DOHH2 (cell line): ENCODE results near the gene POMGNT2.

Source experiments
- H3F3A ChIP-seq: fragments of 200-600 bp; sonication (generic), shearing (Covaris generic); 2 replicates; pipeline ENCODE4 v1.6.0; 2016; ENCODE audit warnings: antibody characterized with exemption, mild to moderate bottlenecking; ENCODE audit not compliant: control insufficient read depth, insufficient read depth
- H3K27ac ChIP-seq: fragments of 200-600 bp; sonication (generic); 2 replicates; pipeline ENCODE4 v1.5.1; 2014; ENCODE audit warnings: low read depth, mild to moderate bottlenecking, low read length, moderate library complexity
- H3K27me3 ChIP-seq: fragments of 200-600 bp; sonication (generic); 2 replicates; pipeline ENCODE4 v1.6.1; 2014; ENCODE audit warnings: mild to moderate bottlenecking, low read length, mixed read lengths; ENCODE audit not compliant: control insufficient read depth
- H3K36me3 ChIP-seq: fragments of 200-600 bp; sonication (generic); 2 replicates; pipeline ENCODE4 v1.6.1; 2014; ENCODE audit warnings: mild to moderate bottlenecking, low read length, moderate library complexity, mixed read lengths; ENCODE audit not compliant: control insufficient read depth
- H3K4me1 ChIP-seq: fragments of 200-600 bp; sonication (generic); 2 replicates; pipeline ENCODE4 v1.6.1; 2014; ENCODE audit warnings: mild to moderate bottlenecking, low read length, mixed read lengths; ENCODE audit not compliant: control insufficient read depth
- H3K4me2 ChIP-seq: fragments of 200-600 bp; sonication (generic); 2 replicates; pipeline ENCODE4 v1.6.0; 2014; ENCODE audit warnings: mild to moderate bottlenecking, low read length, moderate library complexity
- H3K4me3 ChIP-seq: fragments of 200-600 bp; sonication (generic); 2 replicates; pipeline ENCODE4 v1.5.1; 2014; ENCODE audit warnings: mild to moderate bottlenecking, low read length, mixed read lengths
- H3K79me2 ChIP-seq: fragments of 200-600 bp; sonication (generic); 2 replicates; pipeline ENCODE4 v1.6.1; 2014; ENCODE audit warnings: mild to moderate bottlenecking, low read length, mixed read lengths; ENCODE audit not compliant: control insufficient read depth
- H3K9me2 ChIP-seq: fragments of 200-600 bp; sonication (generic); replicated peaks from 2 replicates; pipeline ENCODE4 v1.6.1; 2014; ENCODE audit warnings: mild to moderate bottlenecking, low read length, mixed read lengths; ENCODE audit not compliant: control insufficient read depth
- H3K9me3 ChIP-seq: fragments of 200-600 bp; sonication (generic); 2 replicates; pipeline ENCODE4 v1.6.1; 2014; ENCODE audit warnings: antibody characterized with exemption, low read length, mixed read lengths; ENCODE audit not compliant: control insufficient read depth, insufficient read depth
- H4K20me1 ChIP-seq: fragments of 200-600 bp; sonication (generic); 2 replicates; pipeline ENCODE4 v1.6.0; 2014; ENCODE audit warnings: low read depth, mild to moderate bottlenecking, antibody characterized with exemption, low read length, moderate library complexity; ENCODE audit not compliant: control insufficient read depth, insufficient read depth
- EZH2phosphoT487 ChIP-seq: fragments of 200-600 bp; sonication (generic); IDR thresholded peaks from 2 replicates; pipeline ENCODE4 v1.6.1; 2017; ENCODE audit warnings: borderline replicate concordance, mild to moderate bottlenecking, antibody characterized with exemption, low read length, moderate library complexity, mixed read lengths
- TF ChIP-seq, protein P1 (sequence below): fragments of 200-600 bp; sonication (generic); IDR thresholded peaks from one replicate; pipeline ENCODE4 v1.5.1; 2014; ENCODE audit warnings: antibody characterized with exemption, mild to moderate bottlenecking, low read depth, low read length; ENCODE audit not compliant: poor library complexity, severe bottlenecking

The POMGNT2 gene

DNA sequence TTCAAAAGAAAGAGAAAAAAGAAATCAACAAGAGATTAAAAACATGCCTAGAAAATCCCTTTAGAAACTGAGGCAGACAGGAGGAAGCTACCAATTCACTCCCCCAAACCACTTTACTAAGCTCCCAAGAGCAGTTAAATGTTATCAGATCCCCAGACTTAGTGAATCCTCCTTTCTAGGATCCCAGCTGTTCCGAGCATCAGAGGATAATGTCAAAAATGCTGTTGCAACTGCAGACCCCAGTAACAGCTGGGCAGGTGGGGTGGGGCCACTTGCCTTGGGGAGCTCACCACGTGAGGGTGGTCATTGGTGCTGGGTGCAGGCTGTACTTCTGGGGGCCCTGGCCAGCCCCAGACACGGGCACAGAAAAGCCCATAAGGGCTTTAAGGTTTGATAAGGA lies 9.1 kb downstream of the POMGNT2 start:
- no peak overlapping the region for H3K4me2 ChIP-seq
- peaks cover 3% of the 10 kb centered on the region; the same call in 1 of the 2 replicates for H3K27me3 ChIP-seq
- H3K79me2 ChIP-seq = no peaks in the 10 kb centered on the region
- no peaks in the 10 kb centered on the region for H3F3A ChIP-seq
- H3K27ac ChIP-seq = no peak overlapping the region
- H3K9me2 ChIP-seq = no peaks in the 10 kb centered on the region
- TF ChIP-seq EZH2phosphoT487 = no peak
- TF ChIP-seq, protein P1, sequence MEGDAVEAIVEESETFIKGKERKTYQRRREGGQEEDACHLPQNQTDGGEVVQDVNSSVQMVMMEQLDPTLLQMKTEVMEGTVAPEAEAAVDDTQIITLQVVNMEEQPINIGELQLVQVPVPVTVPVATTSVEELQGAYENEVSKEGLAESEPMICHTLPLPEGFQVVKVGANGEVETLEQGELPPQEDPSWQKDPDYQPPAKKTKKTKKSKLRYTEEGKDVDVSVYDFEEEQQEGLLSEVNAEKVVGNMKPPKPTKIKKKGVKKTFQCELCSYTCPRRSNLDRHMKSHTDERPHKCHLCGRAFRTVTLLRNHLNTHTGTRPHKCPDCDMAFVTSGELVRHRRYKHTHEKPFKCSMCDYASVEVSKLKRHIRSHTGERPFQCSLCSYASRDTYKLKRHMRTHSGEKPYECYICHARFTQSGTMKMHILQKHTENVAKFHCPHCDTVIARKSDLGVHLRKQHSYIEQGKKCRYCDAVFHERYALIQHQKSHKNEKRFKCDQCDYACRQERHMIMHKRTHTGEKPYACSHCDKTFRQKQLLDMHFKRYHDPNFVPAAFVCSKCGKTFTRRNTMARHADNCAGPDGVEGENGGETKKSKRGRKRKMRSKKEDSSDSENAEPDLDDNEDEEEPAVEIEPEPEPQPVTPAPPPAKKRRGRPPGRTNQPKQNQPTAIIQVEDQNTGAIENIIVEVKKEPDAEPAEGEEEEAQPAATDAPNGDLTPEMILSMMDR = no peak
- no peak overlapping the region for H3K4me3 ChIP-seq
- H3K36me3 ChIP-seq = no peaks in the 10 kb centered on the region
- no peaks in the 10 kb centered on the region for H3K9me3 ChIP-seq
- H4K20me1 ChIP-seq = no peaks in the 10 kb centered on the region
- no peaks in the 10 kb centered on the region for H3K4me1 ChIP-seq

DNA sequence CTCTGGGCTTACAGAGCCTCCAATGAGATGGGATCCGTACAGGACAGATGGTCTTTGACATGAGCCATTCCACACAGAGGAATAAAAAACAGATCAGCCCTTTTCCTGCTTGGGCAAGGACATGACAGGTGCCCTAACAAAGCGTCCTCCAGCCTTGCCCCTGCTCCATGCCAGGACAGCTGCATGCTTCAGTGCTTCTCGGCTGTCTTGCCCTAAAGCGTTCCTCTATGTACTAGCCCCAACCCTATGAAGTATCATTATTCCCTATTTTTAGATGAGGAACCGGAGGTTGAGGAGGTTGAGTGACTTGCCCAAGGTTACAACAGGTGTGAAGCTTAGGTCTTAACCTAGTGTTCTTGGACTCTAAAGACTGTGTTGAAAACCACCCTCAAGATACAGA lies 10.5 kb downstream of the POMGNT2 start:
- no peaks in the 10 kb centered on the region for H3K36me3 ChIP-seq
- H3K4me2 ChIP-seq = no peak overlapping the region
- no peaks in the 10 kb centered on the region for H3F3A ChIP-seq
- H3K27ac ChIP-seq = no peak overlapping the region
- no peaks in the 10 kb centered on the region for H4K20me1 ChIP-seq
- H3K4me1 ChIP-seq = no peaks in the 10 kb centered on the region
- no peaks in the 10 kb centered on the region for H3K9me2 ChIP-seq
- H3K79me2 ChIP-seq = no peaks in the 10 kb centered on the region
- H3K9me3 ChIP-seq = no peaks in the 10 kb centered on the region
- TF ChIP-seq, protein P1 = no peak
- TF ChIP-seq EZH2phosphoT487 = no peak
- H3K4me3 ChIP-seq = no peak overlapping the region
- H3K27me3 ChIP-seq = peaks cover 3% of the 10 kb centered on the region; the same call in 1 of the 2 replicates

DNA sequence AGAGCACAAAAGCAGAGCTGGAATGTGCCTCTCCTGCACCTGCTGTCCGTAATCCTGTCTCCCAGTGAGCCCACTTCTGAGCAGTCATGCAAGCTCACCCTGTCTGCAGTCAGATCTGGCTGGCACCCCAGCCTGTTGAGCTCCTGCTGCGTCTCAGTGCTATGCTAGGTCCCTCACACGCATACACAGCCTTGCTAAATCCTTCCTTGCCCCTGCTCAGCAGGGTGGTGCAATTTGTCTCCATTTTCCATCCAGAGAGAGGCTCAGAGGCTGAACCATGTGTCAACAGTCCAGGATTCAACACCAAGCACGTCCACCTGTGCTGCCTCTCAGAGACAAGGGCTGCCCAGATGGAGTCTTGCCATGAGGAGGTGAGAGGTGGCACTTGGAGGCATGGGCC lies 11.0 kb downstream of the POMGNT2 start:
- H3K4me1 ChIP-seq = no peaks in the 10 kb centered on the region
- no peak overlapping the region for H3K4me3 ChIP-seq
- no peaks in the 10 kb centered on the region for H4K20me1 ChIP-seq
- H3K9me2 ChIP-seq = no peaks in the 10 kb centered on the region
- H3F3A ChIP-seq = no peaks in the 10 kb centered on the region
- no peaks in the 10 kb centered on the region for H3K79me2 ChIP-seq
- H3K4me2 ChIP-seq = no peak overlapping the region
- H3K27me3 ChIP-seq = peaks cover 3% of the 10 kb centered on the region; the same call in 1 of the 2 replicates
- H3K9me3 ChIP-seq = no peaks in the 10 kb centered on the region
- no peaks in the 10 kb centered on the region for H3K36me3 ChIP-seq
- TF ChIP-seq EZH2phosphoT487 = no peak
- TF ChIP-seq, protein P1 = no peak
- no peak overlapping the region for H3K27ac ChIP-seq
